CD4-positive, alpha-beta T cell treated with Interleukin-17A for 4 hours (primary cell): Measurements from ENCODE around the gene CNGB1.
"Not testable (repeated sequence)": the region's sequence is repeated elsewhere in the genome, so short reads cannot be mapped to it uniquely, and the experiment has no call there.

Experiments used
- DNase-seq: peaks from one replicate; pipeline ENCODE4 v3.0.0-alpha.2; 2020; ENCODE audit warnings: mixed read lengths

The CNGB1 gene

GRCh38 chr16:57970970-57971369 is at the start of gene CNGB1:
TSS of gene CNGB1 (minus strand) at chr16:57971128. CDS start at chr16:57967286, 3,842 bp downstream.
- no peak for DNase-seq

- peak; percentile 15 for DNase-seq
These were observed 49.1 kb upstream of the CNGB1 start for GRCh38 chr16:58019866-58020538.

GRCh38 chr16:58018803-58019202 is 47.9 kb upstream of the CNGB1 start:
- no peak for DNase-seq

- no peak for DNase-seq
These were observed 46.0 kb upstream of the CNGB1 start for GRCh38 chr16:58016840-58017446.

DNA sequence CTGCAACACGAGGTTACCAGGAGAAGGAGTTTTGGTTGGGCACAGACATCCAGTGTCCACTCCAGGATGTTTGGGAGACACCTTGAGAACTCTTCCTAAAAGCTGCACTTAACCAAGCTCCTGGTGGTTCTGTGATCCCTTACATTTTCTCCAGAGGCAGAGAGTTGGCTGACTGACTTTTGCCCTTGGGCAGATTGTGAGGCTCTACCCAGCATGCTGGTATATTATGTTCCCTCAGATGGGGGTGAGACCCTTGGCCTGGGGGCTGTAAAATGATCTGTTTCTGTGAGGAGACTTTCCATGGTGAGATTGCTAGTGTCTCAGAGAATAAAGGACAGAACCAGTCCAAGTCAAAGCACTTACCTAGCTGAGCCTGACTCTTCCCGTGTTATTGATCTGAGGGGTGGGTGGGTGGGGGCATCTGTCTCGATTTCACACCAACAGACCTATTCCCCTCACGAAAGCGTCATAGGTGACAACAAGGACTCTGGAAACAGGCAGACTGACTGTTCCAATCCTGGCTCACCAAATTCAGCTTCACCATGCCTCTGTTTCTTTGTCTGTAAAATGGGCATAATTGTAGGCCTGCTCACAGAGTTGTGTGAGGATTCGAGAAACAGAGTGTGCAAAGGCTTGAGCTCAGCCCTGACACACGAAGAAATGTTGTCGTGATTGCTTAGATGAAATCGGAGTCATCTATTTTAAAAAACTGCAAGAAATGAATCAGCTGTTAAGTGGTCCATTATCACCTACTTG is 42.5 kb upstream of the CNGB1 start:
- no peak for DNase-seq

DNA sequence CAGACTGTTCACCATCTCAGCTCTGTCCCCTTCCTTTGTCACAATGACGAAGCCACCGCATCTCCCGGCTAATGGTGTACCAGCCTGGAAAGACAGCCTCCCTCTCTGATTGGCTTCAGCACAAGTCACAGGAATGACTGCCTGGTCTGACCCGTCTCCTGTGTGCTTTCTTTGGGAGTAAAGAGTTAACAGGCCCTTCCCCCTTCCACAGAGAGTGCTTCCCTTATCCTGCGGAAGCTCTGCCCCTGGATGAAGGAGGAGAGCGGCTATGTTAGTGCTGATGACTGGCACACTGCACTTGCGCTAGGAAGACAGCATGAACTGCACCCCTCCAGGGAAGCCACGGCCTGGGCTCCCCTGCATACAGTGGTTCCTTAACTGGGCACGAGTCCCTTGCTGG is 41.6 kb upstream of the CNGB1 start:
- DNase-seq = no peak

DNA sequence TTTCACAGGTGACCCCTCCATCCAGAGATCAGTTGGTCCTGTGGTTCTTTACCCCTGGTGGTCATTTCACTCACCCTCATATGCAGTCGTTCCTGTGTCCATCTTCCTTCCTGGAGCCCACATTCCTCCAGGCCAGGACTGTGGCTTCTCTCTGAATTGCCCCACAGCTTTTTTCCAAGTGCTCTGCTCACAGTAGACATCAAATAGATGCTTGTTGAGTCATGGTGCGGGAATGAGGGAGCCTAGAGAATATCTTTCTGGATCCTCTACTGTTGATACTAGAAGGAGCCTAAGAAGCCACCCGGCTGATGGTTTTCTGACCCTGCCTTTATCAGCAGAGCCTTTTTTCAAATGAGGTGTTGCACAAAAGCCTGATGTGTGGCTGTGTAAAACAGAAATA is 40.7 kb upstream of the CNGB1 start:
- DNase-seq = no peak

DNA sequence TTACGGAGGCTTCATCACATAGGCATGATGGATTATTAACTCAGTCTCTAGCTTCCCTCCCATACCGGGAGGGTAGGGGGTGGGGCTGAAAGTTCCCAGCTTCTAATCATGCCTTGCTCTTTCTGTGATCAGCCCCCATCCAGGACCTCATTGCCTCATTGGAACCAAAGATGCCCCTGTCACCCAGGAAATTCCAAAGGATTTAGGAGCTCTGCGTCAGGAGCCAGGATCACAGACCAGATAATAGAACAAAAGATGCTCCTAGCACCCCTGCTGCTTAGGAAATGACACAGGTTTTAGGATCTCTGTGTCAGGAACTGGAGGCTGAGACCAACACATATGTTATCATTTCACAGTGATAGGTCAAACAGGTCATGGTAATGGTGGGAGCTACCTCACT is 40.0 kb upstream of the CNGB1 start:
- no peak for DNase-seq

- DNase-seq = no peak
These were observed 39.0 kb upstream of the CNGB1 start for GRCh38 chr16:58009856-58010416.

DNA sequence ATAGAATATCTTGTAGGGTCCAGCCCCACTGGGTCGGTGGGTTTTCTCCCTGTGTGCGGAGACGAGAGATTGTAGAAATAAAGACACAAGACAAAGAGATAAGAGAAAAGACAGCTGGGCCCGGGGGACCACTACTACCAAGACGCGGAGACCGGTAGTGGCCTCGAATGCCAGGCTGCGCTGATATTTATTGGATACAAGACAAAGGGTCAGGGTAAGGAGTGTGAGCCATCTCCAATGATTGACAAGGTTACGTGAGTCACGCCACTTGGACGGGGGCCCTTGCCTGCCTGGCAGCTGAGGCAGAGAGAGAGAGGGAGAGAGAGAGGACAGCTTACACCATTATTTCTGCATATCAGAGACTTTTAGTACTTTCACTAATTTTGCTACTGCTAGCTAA is 33.8 kb upstream of the CNGB1 start:
- DNase-seq = not testable (repeated sequence)

GRCh38 chr16:58002936-58003335 is 32.0 kb upstream of the CNGB1 start:
- DNase-seq = no peak

DNA sequence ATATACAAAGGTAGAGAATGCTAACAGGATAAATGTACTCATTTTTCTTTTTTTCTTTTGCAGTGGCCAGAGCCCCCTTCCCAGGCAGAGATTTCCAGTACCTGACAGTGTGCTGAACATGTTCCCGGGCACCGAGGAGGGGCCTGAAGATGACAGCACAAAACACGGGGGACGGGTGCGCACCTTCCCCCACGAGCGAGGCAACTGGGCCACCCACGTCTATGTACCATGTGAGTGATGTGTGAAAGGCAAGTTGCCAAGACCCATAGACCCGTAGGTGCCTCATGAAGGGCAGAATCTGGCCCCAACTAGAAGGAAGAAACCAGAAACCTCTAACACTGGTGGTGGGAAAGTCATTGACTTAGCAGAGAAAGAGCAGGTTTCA is 31.5 kb upstream of the CNGB1 start:
- DNase-seq = no peak

- no peak for DNase-seq
These were observed 31.0 kb upstream of the CNGB1 start for GRCh38 chr16:58001781-58002415.

DNA sequence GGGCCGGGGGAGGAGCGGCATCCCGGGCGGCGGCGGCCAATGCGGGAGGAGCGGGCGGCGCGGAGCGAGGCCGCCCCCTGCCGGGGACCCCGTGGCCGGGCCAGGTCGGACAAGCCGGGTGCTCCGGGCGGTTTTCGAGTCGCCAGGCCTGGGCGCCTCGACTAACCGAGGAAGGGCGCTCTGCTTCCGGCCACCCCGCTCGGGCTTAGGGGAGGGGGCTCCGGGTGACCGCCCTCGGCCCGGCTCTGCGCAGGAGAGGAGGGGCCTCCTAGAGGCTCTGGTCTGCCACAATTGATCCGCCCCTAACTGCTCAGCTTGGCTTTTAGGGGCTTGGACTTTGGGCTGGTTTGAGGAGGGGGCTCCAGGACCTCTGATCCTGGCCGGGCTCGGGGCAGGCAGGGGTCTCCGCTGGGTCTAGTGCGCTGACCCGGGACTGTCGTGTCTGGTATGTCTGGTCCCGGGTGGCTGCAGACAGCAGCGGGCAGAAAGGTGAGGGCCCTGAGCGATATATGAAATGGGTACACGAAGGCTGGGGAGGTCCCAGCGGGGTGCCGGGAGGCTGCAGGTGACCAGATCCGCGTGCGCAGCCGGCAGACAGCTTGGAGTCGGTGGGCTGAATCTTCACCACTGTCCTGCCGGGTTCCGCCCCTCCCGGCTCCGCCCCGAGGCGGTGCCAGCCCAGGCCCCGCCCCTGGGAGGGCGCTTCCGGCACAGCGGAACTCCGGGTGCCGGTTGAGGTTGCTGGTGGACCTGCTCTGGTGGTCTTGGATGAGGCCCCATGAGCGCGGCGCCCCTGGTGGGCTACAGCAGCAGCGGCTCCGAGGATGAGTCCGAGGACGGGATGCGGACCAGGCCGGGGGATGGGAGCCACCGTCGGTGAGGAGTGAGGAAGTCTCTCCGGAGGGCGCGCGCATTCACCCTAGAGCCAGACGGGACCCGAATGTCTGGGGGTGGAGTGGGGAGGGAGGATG is 30.1 kb upstream of the CNGB1 start, which contains the start of gene USB1:
USB1 (plus strand) TSS at position 702 of the 971 bp plus-strand sequence; CDS start at position 779, 77 bp downstream.
- DNase-seq = peak; percentile 87

DNA sequence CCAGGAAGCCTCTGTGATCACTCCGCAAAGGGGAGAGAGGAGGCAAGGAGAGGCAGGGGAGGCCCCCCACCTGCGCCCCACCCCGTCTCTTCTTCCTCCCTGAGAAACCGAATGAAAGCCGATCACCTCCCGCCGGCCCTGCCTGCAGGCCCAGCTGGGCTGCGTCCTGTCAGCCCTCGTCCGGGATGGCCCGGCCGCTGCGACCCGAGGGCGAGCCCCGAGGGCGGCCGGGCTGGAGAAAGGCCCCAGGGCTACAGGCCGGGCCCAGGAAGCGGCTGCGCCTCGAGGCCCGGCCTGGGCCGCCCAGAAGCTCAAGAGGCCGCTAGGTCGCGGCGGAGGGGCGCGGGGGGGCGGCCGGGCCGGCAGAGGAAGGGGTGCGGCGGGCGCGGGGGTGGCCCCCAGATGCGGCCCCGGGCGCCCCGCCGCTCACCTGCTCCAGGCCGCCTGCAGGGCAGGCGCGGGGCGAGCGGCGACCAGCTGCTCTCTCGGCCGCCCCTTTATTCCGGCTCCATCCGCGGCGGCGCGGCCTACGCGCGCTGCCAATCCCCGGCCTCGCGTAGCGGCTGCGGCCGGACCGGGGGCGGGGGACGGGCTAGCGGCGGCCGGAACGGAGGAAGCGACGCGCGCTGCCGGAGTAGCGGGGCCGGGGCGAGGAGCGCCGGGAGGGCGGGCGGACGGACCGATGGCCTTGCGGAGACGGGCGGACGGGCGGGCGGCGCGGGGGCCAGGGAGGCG is 29.2 kb upstream of the CNGB1 start, which contains the start of gene ZNF319:
ZNF319 (minus strand) TSS at position 702 of the 735 bp plus-strand sequence. CDS start 2,407 bp downstream, outside the sequence.
- peak; percentile 35 for DNase-seq

GRCh38 chr16:57999366-57999970 is 28.5 kb upstream of the CNGB1 start:
- peak; percentile 51 for DNase-seq

GRCh38 chr16:57998992-57999365 is 28.1 kb upstream of the CNGB1 start:
- no peak for DNase-seq

DNA sequence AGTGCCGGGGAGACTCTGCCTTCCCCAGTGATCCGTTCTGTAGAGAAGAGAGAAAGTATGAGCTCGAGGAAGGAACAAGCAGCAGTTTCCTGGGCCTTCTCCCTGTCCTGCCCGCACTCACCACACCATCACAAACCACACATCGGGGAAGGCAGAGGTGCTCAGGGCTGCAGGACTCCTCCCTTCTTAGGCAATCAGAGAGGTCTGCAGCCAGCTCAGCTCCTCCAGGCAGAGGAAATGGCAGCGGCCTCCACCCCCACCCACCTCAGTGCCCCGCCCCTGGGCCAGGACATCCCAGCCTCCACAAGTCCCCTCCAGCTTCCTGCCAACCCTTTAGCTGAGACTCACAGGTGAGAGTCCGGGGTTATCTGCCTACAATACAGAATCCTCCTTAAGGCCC is 27.6 kb upstream of the CNGB1 start:
- DNase-seq = peak; percentile 79

DNA sequence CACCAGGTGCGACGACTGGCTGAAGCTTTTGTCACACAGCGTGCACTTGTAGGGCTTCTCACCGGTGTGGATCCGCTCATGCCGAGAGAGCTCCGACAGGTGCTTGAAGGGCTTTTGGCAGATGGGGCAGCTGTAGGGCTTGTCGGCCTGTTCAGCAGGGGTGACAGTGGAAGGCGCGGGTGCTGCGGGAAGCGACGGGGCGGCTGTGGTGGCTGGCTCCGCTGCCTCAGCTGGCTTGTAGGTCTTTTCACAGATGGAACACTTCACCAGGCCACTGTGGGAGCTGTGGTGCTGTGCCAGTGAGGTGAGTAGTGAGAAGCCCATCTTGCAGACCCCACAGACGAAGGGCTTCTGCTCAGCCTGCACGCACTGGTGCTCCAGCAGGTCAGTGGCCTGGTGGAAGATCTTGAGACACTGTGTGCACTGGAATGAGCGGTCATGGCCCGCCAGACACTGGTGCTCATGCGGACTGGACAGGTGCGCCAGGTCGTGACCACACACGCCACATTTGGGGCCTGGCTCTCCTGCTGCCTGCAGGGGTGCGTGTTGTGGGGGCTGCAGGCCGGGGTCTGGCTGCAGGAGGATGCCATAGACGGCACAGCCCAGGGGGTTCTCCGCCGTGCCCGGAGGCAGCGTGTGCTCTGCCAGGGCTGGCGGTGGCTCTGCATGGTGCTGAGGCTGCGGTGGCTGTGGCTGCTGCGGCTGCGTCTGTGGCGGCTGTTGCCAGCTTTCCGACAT is 26.8 kb upstream of the CNGB1 start:
- DNase-seq = no peak

GRCh38 chr16:57997176-57997527 is 26.2 kb upstream of the CNGB1 start:
- DNase-seq = no peak
